ENCODE results near the gene GTF3C1. TPM values are rescaled to one million over a fixed set of nuclear protein-coding genes. Genes with fewer than 3 reads are reported as not detected.
"Not testable (repeated sequence)": the region's sequence is repeated elsewhere in the genome, so short reads cannot be mapped to it uniquely, and the experiment has no call there.

GTF3C1 gene
- total RNA-seq, 1 donor from 2014 or later, result 98.7 TPM

GRCh38 chr16:27436065-27436464 lies 113.6 kb downstream of the GTF3C1 start:
- H3K9me3 Mint-ChIP-seq (ENCODE audit: unreplicated experiment), result no peaks in the 10 kb centered on the region
- peaks cover 3% of the 10 kb centered on the region for H3K36me3 Mint-ChIP-seq (ENCODE audit: low read depth, unreplicated experiment)
- H3K27ac Mint-ChIP-seq (ENCODE audit: unreplicated experiment), result no peak overlapping the region
- H3K27me3 Mint-ChIP-seq (ENCODE audit: unreplicated experiment), result peaks cover 3% of the 10 kb centered on the region
- DNase-seq (ENCODE audit: low spot score), result no peak
- H3K4me3 Mint-ChIP-seq (ENCODE audit: unreplicated experiment), result no peak overlapping the region
- H3K4me1 Mint-ChIP-seq (ENCODE audit: unreplicated experiment), result peaks cover 9% of the 10 kb centered on the region
- TF ChIP-seq CTCF (IDR thresholded peaks at IDR 0.05; ENCODE audit: unreplicated experiment), result no peak

GRCh38 chr16:27435146-27435545 lies 114.6 kb downstream of the GTF3C1 start:
- not testable (repeated sequence) for DNase-seq (ENCODE audit: low spot score); H3K27me3 Mint-ChIP-seq (ENCODE audit: unreplicated experiment); H3K9me3 Mint-ChIP-seq (ENCODE audit: unreplicated experiment); H3K36me3 Mint-ChIP-seq (ENCODE audit: low read depth, unreplicated experiment); H3K4me1 Mint-ChIP-seq (ENCODE audit: unreplicated experiment); H3K4me3 Mint-ChIP-seq (ENCODE audit: unreplicated experiment); H3K27ac Mint-ChIP-seq (ENCODE audit: unreplicated experiment)

GRCh38 chr16:27434141-27435051 lies 115.3 kb downstream of the GTF3C1 start:
- Mint-ChIP-seq H3K27me3 (ENCODE audit: unreplicated experiment) (no peaks in the 10 kb centered on the region), H3K36me3 (ENCODE audit: low read depth, unreplicated experiment) (peaks cover 3% of the 10 kb centered on the region), H3K9me3 (ENCODE audit: unreplicated experiment) (no peaks in the 10 kb centered on the region), H3K4me3 (ENCODE audit: unreplicated experiment) (no peak overlapping the region), H3K4me1 (ENCODE audit: unreplicated experiment) (peaks cover 7% of the 10 kb centered on the region), H3K27ac (ENCODE audit: unreplicated experiment) (no peak overlapping the region)
- DNase-seq (ENCODE audit: low spot score), result no peak
- TF ChIP-seq CTCF (IDR thresholded peaks at IDR 0.05; ENCODE audit: unreplicated experiment), result no peak

GRCh38 chr16:27433636-27434035 lies 116.1 kb downstream of the GTF3C1 start:
- Mint-ChIP-seq H3K27ac (ENCODE audit: unreplicated experiment) (no peak overlapping the region), H3K9me3 (ENCODE audit: unreplicated experiment) (no peaks in the 10 kb centered on the region), H3K4me1 (ENCODE audit: unreplicated experiment) (peaks cover 3% of the 10 kb centered on the region), H3K4me3 (ENCODE audit: unreplicated experiment) (no peak overlapping the region), H3K36me3 (ENCODE audit: low read depth, unreplicated experiment) (no peaks in the 10 kb centered on the region), H3K27me3 (ENCODE audit: unreplicated experiment) (no peaks in the 10 kb centered on the region)
- no peak for DNase-seq (ENCODE audit: low spot score)
- TF ChIP-seq CTCF (IDR thresholded peaks at IDR 0.05; ENCODE audit: unreplicated experiment), result no peak

GRCh38 chr16:27433191-27433590 lies 116.5 kb downstream of the GTF3C1 start:
- not testable (repeated sequence) for DNase-seq (ENCODE audit: low spot score); H3K36me3 Mint-ChIP-seq (ENCODE audit: low read depth, unreplicated experiment); H3K4me1 Mint-ChIP-seq (ENCODE audit: unreplicated experiment); H3K27me3 Mint-ChIP-seq (ENCODE audit: unreplicated experiment); H3K9me3 Mint-ChIP-seq (ENCODE audit: unreplicated experiment); H3K27ac Mint-ChIP-seq (ENCODE audit: unreplicated experiment); H3K4me3 Mint-ChIP-seq (ENCODE audit: unreplicated experiment)

GRCh38 chr16:27432558-27432957 lies 117.2 kb downstream of the GTF3C1 start:
- no peak overlapping the region for H3K27ac Mint-ChIP-seq (ENCODE audit: unreplicated experiment)
- peaks cover 3% of the 10 kb centered on the region for H3K4me1 Mint-ChIP-seq (ENCODE audit: unreplicated experiment)

More at GRCh38 chr16:27432558-27432957, 117.2 kb downstream of the GTF3C1 start:
- H3K27me3 Mint-ChIP-seq (ENCODE audit: unreplicated experiment), result no peaks in the 10 kb centered on the region
- H3K4me3 Mint-ChIP-seq (ENCODE audit: unreplicated experiment), result no peak overlapping the region
- no peaks in the 10 kb centered on the region for H3K36me3 Mint-ChIP-seq (ENCODE audit: low read depth, unreplicated experiment)
- peak; percentile 1 for DNase-seq (ENCODE audit: low spot score)
- no peak for TF ChIP-seq CTCF (IDR thresholded peaks at IDR 0.05; ENCODE audit: unreplicated experiment)
- H3K9me3 Mint-ChIP-seq (ENCODE audit: unreplicated experiment), result no peaks in the 10 kb centered on the region

Data from endothelial cell (in vitro differentiated cells).